HS-5 (cell line): ENCODE results near the gene CAMK2G.
"Not testable (repeated sequence)": the region's sequence is repeated elsewhere in the genome, so short reads cannot be mapped to it uniquely, and the experiment has no call there.

ENCODE experiments used
- DNase-seq: peaks from one replicate; pipeline ENCODE4 v3.0.0-alpha.2; 2012; ENCODE audit warnings: low read depth

CAMK2G gene

GRCh38 chr10:73810735-73811465, 63.5 kb downstream of the CAMK2G start:
- DNase-seq: no peak

GRCh38 chr10:73810358-73810734, 64.0 kb downstream of the CAMK2G start:
- DNase-seq: no peak

- no peak for DNase-seq
Measured at GRCh38 chr10:73809061-73809818, 65.1 kb downstream of the CAMK2G start.

- DNase-seq: no peak
Measured at GRCh38 chr10:73808021-73808815, 66.1 kb downstream of the CAMK2G start.

- no peak for DNase-seq
Measured at GRCh38 chr10:73807471-73807870, 66.9 kb downstream of the CAMK2G start.

- no peak for DNase-seq
Measured at GRCh38 chr10:73806176-73806950, 68.0 kb downstream of the CAMK2G start.

GRCh38 chr10:73803680-73804286, 70.6 kb downstream of the CAMK2G start:
- no peak for DNase-seq

- DNase-seq: no peak
Measured at GRCh38 chr10:73802276-73802991, 71.9 kb downstream of the CAMK2G start.

- no peak for DNase-seq
Measured at GRCh38 chr10:73801253-73801590, 73.1 kb downstream of the CAMK2G start.

GRCh38 chr10:73800560-73801252, 73.6 kb downstream of the CAMK2G start:
- no peak for DNase-seq

GRCh38 chr10:73799899-73800559, 74.3 kb downstream of the CAMK2G start:
- no peak for DNase-seq

- no peak for DNase-seq
Measured at GRCh38 chr10:73798927-73799560, 75.3 kb downstream of the CAMK2G start.

GRCh38 chr10:73798087-73798486, 76.3 kb downstream of the CAMK2G start:
- DNase-seq: no peak

- no peak for DNase-seq
Measured at GRCh38 chr10:73797324-73798025, 76.9 kb downstream of the CAMK2G start.

- DNase-seq: no peak
Measured at GRCh38 chr10:73796766-73797165, 77.6 kb downstream of the CAMK2G start.

GRCh38 chr10:73796035-73796434, 78.3 kb downstream of the CAMK2G start:
- DNase-seq: not testable (repeated sequence)

GRCh38 chr10:73795491-73795890, 78.9 kb downstream of the CAMK2G start:
- DNase-seq: not testable (repeated sequence)

GRCh38 chr10:73793456-73793855, 80.9 kb downstream of the CAMK2G start:
- DNase-seq: no peak
